Measurements from ENCODE around the gene ERP27.

Gene ERP27

GRCh38 chr12:14896521-14897169 lies 41.7 kb downstream of the ERP27 start:
- DNase-seq (ENCODE audit: low read depth), result peak; percentile 26
- in situ Hi-C loops (cut with HindIII; ENCODE audit: low sequenced_read_pairs), result no loop called here
- H3K4me3 ChIP-seq (ENCODE audit: low read depth, low read length), result no peak overlapping the region
- no peak for TF ChIP-seq CTCF (IDR thresholded peaks at IDR 0.05; ENCODE audit: low read depth, low read length, missing control alignments)

- in situ Hi-C loops (cut with HindIII; ENCODE audit: low sequenced_read_pairs), result no loop called here
- TF ChIP-seq CTCF (IDR thresholded peaks at IDR 0.05; ENCODE audit: low read depth, low read length, missing control alignments), result no peak
- no peak overlapping the region for H3K4me3 ChIP-seq (ENCODE audit: low read depth, low read length)
- no peak for DNase-seq (ENCODE audit: low read depth)
Measured at GRCh38 chr12:14893506-14894250, 44.7 kb downstream of the ERP27 start.

- no peak overlapping the region for H3K4me3 ChIP-seq (ENCODE audit: low read depth, low read length)
- no peak for DNase-seq (ENCODE audit: low read depth)
- no peak for TF ChIP-seq CTCF (IDR thresholded peaks at IDR 0.05; ENCODE audit: low read depth, low read length, missing control alignments)
- in situ Hi-C loops (cut with HindIII; ENCODE audit: low sequenced_read_pairs), result no loop called here
Measured at GRCh38 chr12:14892726-14893505, 45.4 kb downstream of the ERP27 start.

GRCh38 chr12:14890701-14891100 lies 47.6 kb downstream of the ERP27 start:
- no peak for DNase-seq (ENCODE audit: low read depth)
- in situ Hi-C loops (cut with HindIII; ENCODE audit: low sequenced_read_pairs), result no loop called here
- no peak overlapping the region for H3K4me3 ChIP-seq (ENCODE audit: low read depth, low read length)
- no peak for TF ChIP-seq CTCF (IDR thresholded peaks at IDR 0.05; ENCODE audit: low read depth, low read length, missing control alignments)

- in situ Hi-C loops (cut with HindIII; ENCODE audit: low sequenced_read_pairs), result no loop called here
- TF ChIP-seq CTCF (IDR thresholded peaks at IDR 0.05; ENCODE audit: low read depth, low read length, missing control alignments), result no peak
- no peak for DNase-seq (ENCODE audit: low read depth)
- H3K4me3 ChIP-seq (ENCODE audit: low read depth, low read length), result no peak overlapping the region
Measured at GRCh38 chr12:14886271-14886670, 52.1 kb downstream of the ERP27 start.

- in situ Hi-C loops (cut with HindIII; ENCODE audit: low sequenced_read_pairs), result no loop called here
- peak within 1 kb of the TSS; percentile 31 for H3K4me3 ChIP-seq (ENCODE audit: low read depth, low read length)
- no peak for TF ChIP-seq CTCF (IDR thresholded peaks at IDR 0.05; ENCODE audit: low read depth, low read length, missing control alignments)
- DNase-seq (ENCODE audit: low read depth), result peak; percentile 66
Measured at GRCh38 chr12:14885718-14886221, 52.6 kb downstream of the ERP27 start, which contains the start of gene MGP. TSS of gene MGP (minus strand) at chr12:14885854. CDS start at chr12:14885791, 63 bp downstream.

All from astrocyte of the cerebellum (primary cell).